ENCODE data around the gene MARCHF2. TPM values are rescaled to one million over a fixed set of nuclear protein-coding genes. Genes with fewer than 3 reads are reported as not detected.

Gene MARCHF2
- total RNA-seq, 6 experiments from 2014 or later, result 22.5 to 146 (median 32.3) TPM

GRCh38 chr19:8485561-8486371 is 72.7 kb downstream of the MARCHF2 start:
- intact Hi-C loops (cut with DNase I), result no loop called here
- Histone ChIP-seq H3K4me3 (no peak overlapping the region), H3K9me3 (no peaks in the 10 kb centered on the region), H3K27me3 (no peaks in the 10 kb centered on the region), H3K27ac (no peak overlapping the region), H3K36me3 (peaks cover 6 to 77% (median 47%) of the 10 kb centered on the region in 4 donors), H3K4me1 (no peaks in the 10 kb centered on the region)
- ATAC-seq (no peak), DNase-seq (no peak)
- no peak for TF ChIP-seq POLR2A (IDR thresholded peaks at IDR 0.05)
- TF ChIP-seq CTCF (IDR thresholded peaks at IDR 0.05), result no peak
- 96% methylated on average over 9 of the region's 62 CpGs for WGBS (ENCODE audit: insufficient coverage, low coverage, low lambda C conversion rate, missing lambda C conversion rate)

GRCh38 chr19:8486661-8487136 is 73.6 kb downstream of the MARCHF2 start:
- no peaks in the 10 kb centered on the region for H3K27me3 ChIP-seq
- WGBS (ENCODE audit: insufficient coverage, low coverage, low lambda C conversion rate, missing lambda C conversion rate), result 86% methylated on average over 10 of the region's 16 CpGs
- peaks cover 6 to 67% (median 42%) of the 10 kb centered on the region in 4 donors for H3K36me3 ChIP-seq
- no peak for DNase-seq
- H3K9me3 ChIP-seq, result no peaks in the 10 kb centered on the region
- peak overlapping the region in 1 of 3 donors; percentile 16 for H3K27ac ChIP-seq
- intact Hi-C loops (cut with DNase I), result no loop called here
- no peak for ATAC-seq
- no peak overlapping the region for H3K4me3 ChIP-seq
- TF ChIP-seq POLR2A (IDR thresholded peaks at IDR 0.05) (no peak), CTCF (IDR thresholded peaks at IDR 0.05) (no peak)
- H3K4me1 ChIP-seq, result no peaks in the 10 kb centered on the region

GRCh38 chr19:8487137-8487851 is 74.2 kb downstream of the MARCHF2 start:
- Histone ChIP-seq H3K36me3 (peaks cover 6 to 67% (median 42%) of the 10 kb centered on the region in 4 donors), H3K4me3 (no peak overlapping the region), H3K27ac (peak overlapping the region in 2 of 3 donors; percentile 3 to 16), H3K27me3 (no peaks in the 10 kb centered on the region), H3K4me1 (no peaks in the 10 kb centered on the region), H3K9me3 (no peaks in the 10 kb centered on the region)
- DNase-seq (no peak), ATAC-seq (peak; percentile 32 to 59 (median 38))
- TF ChIP-seq CTCF (IDR thresholded peaks at IDR 0.05), result no peak
- TF ChIP-seq POLR2A (IDR thresholded peaks at IDR 0.05), result no peak
- 55% methylated on average over 6 of the region's 13 CpGs for WGBS (ENCODE audit: insufficient coverage, low coverage, low lambda C conversion rate, missing lambda C conversion rate)
- intact Hi-C loops (cut with DNase I), result no loop called here

GRCh38 chr19:8488365-8488764 is 75.3 kb downstream of the MARCHF2 start:
- Histone ChIP-seq H3K4me1 (no peaks in the 10 kb centered on the region), H3K27ac (no peak overlapping the region), H3K4me3 (no peak overlapping the region), H3K9me3 (no peaks in the 10 kb centered on the region), H3K36me3 (peaks cover 6 to 59% (median 40%) of the 10 kb centered on the region in 4 donors), H3K27me3 (no peaks in the 10 kb centered on the region)
- WGBS (ENCODE audit: insufficient coverage, low coverage, low lambda C conversion rate, missing lambda C conversion rate), result 76% methylated on average over 15 of the region's 15 CpGs
- intact Hi-C loops (cut with DNase I), result no loop called here
- ATAC-seq (no peak), DNase-seq (no peak)
- TF ChIP-seq POLR2A (IDR thresholded peaks at IDR 0.05) (no peak), CTCF (IDR thresholded peaks at IDR 0.05) (no peak)

Small RNAs within 50 kb of the gene (microRNA-seq; reads per million reads assigned to microRNA genes)
- gene MIR4999, result 7.1 to 26.6 reads per million in 2 donors

Small RNAs within 50 kb of the gene (small RNA-seq; reads per million reads assigned to genes)
- gene MIR4999, result 0 reads per million in 2 experiments

Other genes with a start within 250 kb of the MARCHF2 start
- 10 to 100 TPM; 38.6 to 75.4 (median 58.3) TPM for gene CERS4, start 203.9 kb upstream of the MARCHF2 start, total RNA-seq
- 10 to 100 TPM in 5 of 6 experiments, 1 to 10 TPM in 1; 8.8 to 43.2 (median 11.5) TPM for gene CD320, start 104.9 kb upstream of the MARCHF2 start, total RNA-seq
- 10 to 100 TPM; 20.8 to 60.5 (median 25.9) TPM for gene NDUFA7, start 91.9 kb upstream of the MARCHF2 start, total RNA-seq
- gene RPS28, start 91.8 kb upstream of the MARCHF2 start, total RNA-seq, result 100 to 1,000 TPM; 147 to 669 (median 564) TPM
- 1 to 10 TPM; 2.9 to 6.0 (median 4.2) TPM for gene KANK3, start 70.0 kb upstream of the MARCHF2 start, total RNA-seq
- gene ANGPTL4, start 49.1 kb upstream of the MARCHF2 start, total RNA-seq, result 100 to 1,000 TPM in 3 of 6 experiments, 10 to 100 TPM in 2, 1 to 10 TPM in 1; 2.3 to 204 (median 125) TPM
- gene RAB11B, start 22.9 kb upstream of the MARCHF2 start, total RNA-seq, result 10 to 100 TPM; 27.2 to 58.0 (median 54.2) TPM
- gene HNRNPM, start 31.7 kb downstream of the MARCHF2 start, total RNA-seq, result 10 to 100 TPM; 31.8 to 82.5 (median 58.6) TPM
- 1 to 10 TPM in 5 of 6 experiments, under 1 TPM in 1; 0.74 to 3.3 (median 1.5) TPM for gene PRAM1, start 89.3 kb downstream of the MARCHF2 start, total RNA-seq
- 10 to 100 TPM in 4 of 6 experiments, 1 to 10 TPM in 2; 9.5 to 17.4 (median 11.9) TPM for gene ZNF414, start 100.9 kb downstream of the MARCHF2 start, total RNA-seq
- gene MYO1F, start 164.1 kb downstream of the MARCHF2 start, total RNA-seq, result 10 to 100 TPM in 4 of 6 experiments, 1 to 10 TPM in 2; 7.9 to 21.5 (median 10.2) TPM
- 10 to 100 TPM in 3 of 6 experiments, 1 to 10 TPM in 3; 5.0 to 12.2 (median 9.3) TPM for gene ADAMTS10, start 197.4 kb downstream of the MARCHF2 start, total RNA-seq
- gene NFILZ, start 217.3 kb downstream of the MARCHF2 start, total RNA-seq, result not detected